ENCODE results near the gene PSMC5. TPM values are rescaled to one million over a fixed set of nuclear protein-coding genes. Genes with fewer than 3 reads are reported as not detected.

PSMC5 gene
- total RNA-seq, 1 donor from 2014 or later = 178 TPM

DNA sequence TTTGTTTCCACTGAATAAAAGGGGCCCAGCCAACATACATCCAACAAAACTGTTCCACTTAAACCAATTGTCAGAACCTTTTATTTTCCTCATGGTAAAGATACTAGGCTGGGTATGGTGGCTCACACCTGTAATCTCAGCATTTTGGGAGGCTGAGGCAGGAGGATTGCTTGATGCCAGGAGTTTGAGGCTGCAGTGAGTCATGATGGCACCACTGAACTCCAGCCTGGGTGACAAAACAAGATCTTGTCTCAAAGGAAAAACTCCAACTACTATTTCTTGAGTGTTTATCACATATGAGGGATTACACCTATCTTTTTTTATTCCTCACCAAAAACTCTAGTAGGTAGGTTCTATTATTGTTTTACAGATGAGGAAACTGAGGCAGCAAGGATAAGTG lies 4.7 kb upstream of the PSMC5 start:
- Mint-ChIP-seq H3K4me3 (peak overlapping the region; percentile 62), H3K27ac (ENCODE audit: unreplicated experiment) (no peak overlapping the region), H3K36me3 (ENCODE audit: low read depth) (peaks cover 36% of the 10 kb centered on the region), H3K4me1 (peaks cover 19% of the 10 kb centered on the region), H3K9me3 (no peaks in the 10 kb centered on the region), H3K27me3 (ENCODE audit: low read depth) (peaks cover 3% of the 10 kb centered on the region)
- TF ChIP-seq, protein P1, sequence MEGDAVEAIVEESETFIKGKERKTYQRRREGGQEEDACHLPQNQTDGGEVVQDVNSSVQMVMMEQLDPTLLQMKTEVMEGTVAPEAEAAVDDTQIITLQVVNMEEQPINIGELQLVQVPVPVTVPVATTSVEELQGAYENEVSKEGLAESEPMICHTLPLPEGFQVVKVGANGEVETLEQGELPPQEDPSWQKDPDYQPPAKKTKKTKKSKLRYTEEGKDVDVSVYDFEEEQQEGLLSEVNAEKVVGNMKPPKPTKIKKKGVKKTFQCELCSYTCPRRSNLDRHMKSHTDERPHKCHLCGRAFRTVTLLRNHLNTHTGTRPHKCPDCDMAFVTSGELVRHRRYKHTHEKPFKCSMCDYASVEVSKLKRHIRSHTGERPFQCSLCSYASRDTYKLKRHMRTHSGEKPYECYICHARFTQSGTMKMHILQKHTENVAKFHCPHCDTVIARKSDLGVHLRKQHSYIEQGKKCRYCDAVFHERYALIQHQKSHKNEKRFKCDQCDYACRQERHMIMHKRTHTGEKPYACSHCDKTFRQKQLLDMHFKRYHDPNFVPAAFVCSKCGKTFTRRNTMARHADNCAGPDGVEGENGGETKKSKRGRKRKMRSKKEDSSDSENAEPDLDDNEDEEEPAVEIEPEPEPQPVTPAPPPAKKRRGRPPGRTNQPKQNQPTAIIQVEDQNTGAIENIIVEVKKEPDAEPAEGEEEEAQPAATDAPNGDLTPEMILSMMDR (conservative IDR thresholded peaks at IDR 0.05) = no peak
- DNase-seq (ENCODE audit: low read depth, low spot score) = no peak

DNA sequence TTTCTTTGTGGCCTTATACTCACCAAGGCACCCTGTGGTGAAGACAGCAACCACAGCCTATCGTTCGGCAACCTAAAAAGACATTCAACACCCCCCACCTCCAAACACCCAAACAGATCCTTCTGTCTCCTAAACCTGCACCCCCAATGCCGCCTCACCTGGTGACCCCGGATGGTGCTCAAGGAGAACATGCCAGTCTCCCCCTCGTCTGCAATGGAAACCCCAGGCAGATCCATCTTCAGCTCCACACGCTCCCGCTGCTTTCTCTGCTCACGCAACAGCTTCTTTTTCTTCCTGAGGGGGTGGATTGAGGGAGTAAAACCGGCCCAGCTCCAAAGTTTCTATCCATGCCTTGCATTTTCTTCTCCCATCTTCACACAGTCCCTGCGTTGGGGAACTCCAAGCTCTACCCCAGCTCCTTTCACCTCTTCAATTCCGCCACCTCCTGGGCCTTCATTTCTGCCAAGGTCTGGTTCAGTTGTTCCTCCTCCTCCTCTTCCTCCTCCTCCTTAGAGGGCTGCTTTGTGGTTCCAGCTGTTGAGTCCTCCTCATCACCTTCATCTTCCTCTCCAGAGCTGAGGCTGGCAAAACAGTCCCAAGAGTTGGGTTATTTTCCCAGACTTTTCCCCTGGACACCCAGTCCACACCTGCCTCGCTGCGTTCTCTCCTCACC lies 3.4 kb upstream of the PSMC5 start:
- no peak for DNase-seq (ENCODE audit: low read depth, low spot score)
- H3K4me3 Mint-ChIP-seq = peak overlapping the region; percentile 76
- peaks cover 3% of the 10 kb centered on the region for H3K27me3 Mint-ChIP-seq (ENCODE audit: low read depth)
- H3K9me3 Mint-ChIP-seq = no peaks in the 10 kb centered on the region
- H3K27ac Mint-ChIP-seq (ENCODE audit: unreplicated experiment) = no peak overlapping the region
- peaks cover 35% of the 10 kb centered on the region for H3K36me3 Mint-ChIP-seq (ENCODE audit: low read depth)
- peaks cover 28% of the 10 kb centered on the region for H3K4me1 Mint-ChIP-seq
- TF ChIP-seq, protein P1 (conservative IDR thresholded peaks at IDR 0.05) = no peak

DNA sequence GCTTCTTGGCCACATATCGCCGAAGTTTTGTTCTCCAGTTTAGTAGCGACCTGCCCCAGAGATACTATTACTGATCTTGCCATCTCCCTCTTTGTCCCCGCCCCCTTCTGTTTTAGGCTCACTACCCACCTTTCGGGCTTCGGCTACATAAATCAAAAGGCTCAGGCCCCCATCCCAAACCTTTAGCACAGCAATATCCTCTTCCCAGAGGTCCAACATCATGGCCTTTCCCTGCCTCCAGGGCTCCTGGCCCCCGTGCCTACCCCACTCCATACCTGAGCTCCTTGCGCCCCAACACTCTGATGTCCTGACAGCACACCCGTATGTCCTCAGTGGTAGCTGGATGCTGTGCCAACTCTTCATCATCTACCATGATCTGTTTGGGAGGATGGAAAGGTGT lies 2.9 kb upstream of the PSMC5 start:
- H3K4me3 Mint-ChIP-seq = peak overlapping the region; percentile 76
- H3K4me1 Mint-ChIP-seq = peaks cover 33% of the 10 kb centered on the region
- TF ChIP-seq, protein P1 (conservative IDR thresholded peaks at IDR 0.05) = no peak
- H3K27ac Mint-ChIP-seq (ENCODE audit: unreplicated experiment) = no peak overlapping the region
- H3K9me3 Mint-ChIP-seq = no peaks in the 10 kb centered on the region
- peaks cover 31% of the 10 kb centered on the region for H3K36me3 Mint-ChIP-seq (ENCODE audit: low read depth)
- H3K27me3 Mint-ChIP-seq (ENCODE audit: low read depth) = peaks cover 3% of the 10 kb centered on the region
- DNase-seq (ENCODE audit: low read depth, low spot score) = no peak

DNA sequence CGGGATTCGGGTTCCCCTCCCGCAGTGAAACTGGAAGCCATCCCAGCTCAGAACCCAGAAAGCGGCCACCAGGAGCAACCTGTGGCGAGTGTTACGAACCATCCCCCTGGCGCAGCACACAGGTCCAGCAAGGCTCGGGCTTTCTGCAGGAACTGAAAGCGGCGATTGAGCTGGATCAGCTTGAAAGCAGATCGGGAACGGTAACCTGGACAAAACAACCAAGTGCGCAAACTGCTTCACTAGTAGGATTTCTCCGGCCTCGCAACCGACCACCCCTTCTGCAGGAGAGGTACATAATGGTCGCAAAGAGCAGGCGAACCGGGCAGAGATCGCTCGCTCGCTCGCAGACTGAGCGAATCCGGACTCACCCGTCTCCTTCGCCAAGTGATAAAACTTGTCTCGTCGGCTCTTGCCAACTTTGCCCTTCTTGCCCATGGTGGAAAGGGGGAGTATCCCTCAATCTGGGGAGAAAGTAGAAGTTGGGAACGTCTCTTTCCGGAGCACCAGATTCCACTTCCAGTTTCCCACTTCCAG lies 696 bp upstream of the PSMC5 start:
- peaks cover 42% of the 10 kb centered on the region for H3K36me3 Mint-ChIP-seq (ENCODE audit: low read depth)
- no peaks in the 10 kb centered on the region for H3K9me3 Mint-ChIP-seq
- peaks cover 39% of the 10 kb centered on the region for H3K4me1 Mint-ChIP-seq
- DNase-seq (ENCODE audit: low read depth, low spot score) = no peak
- H3K27me3 Mint-ChIP-seq (ENCODE audit: low read depth) = peaks cover 3% of the 10 kb centered on the region
- H3K27ac Mint-ChIP-seq (ENCODE audit: unreplicated experiment) = peak overlapping the region; percentile 100
- TF ChIP-seq, protein P1 (conservative IDR thresholded peaks at IDR 0.05) = no peak
- H3K4me3 Mint-ChIP-seq = peak overlapping the region; percentile 99

DNA sequence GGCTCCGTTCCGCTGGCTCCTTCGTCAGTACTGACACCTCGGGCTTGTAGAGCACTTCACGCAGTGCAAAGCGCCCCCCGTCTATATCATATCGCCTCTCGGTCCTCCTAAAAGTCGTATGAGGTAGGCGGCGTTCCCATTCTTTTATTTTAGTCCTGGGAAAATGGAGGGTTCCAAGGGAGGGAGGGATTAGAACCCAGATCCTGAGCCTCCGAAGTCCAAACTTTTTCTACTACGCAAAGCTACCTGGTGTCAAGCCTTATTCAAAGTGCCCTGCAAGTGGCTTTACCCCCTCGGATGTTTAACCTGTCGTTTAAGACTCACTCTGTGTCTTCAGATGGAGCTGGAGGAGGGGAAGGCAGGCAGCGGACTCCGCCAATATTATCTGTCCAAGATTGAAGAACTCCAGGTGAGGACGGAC lies 580 bp downstream of the PSMC5 start:
- Mint-ChIP-seq H3K27ac (ENCODE audit: unreplicated experiment) (peak overlapping the region; percentile 100), H3K4me1 (peaks cover 39% of the 10 kb centered on the region), H3K36me3 (ENCODE audit: low read depth) (peaks cover 41% of the 10 kb centered on the region), H3K27me3 (ENCODE audit: low read depth) (peaks cover 3% of the 10 kb centered on the region), H3K9me3 (no peaks in the 10 kb centered on the region), H3K4me3 (peak overlapping the region; percentile 99)
- no peak for DNase-seq (ENCODE audit: low read depth, low spot score)
- TF ChIP-seq, protein P1 (conservative IDR thresholded peaks at IDR 0.05) = no peak
